MM.1S (cell line): ENCODE results near the gene TMOD1.

Experiments used
- DNase-seq: peaks from one replicate; pipeline ENCODE4 v3.0.0-alpha.2; 2015
- H2AFZ ChIP-seq: fragments of 300-600 bp; sonication (generic); 2 replicates; pipeline ENCODE4 v1.6.0; 2016; ENCODE audit warnings: antibody characterized with exemption, low read length
- H3F3A ChIP-seq: fragments of 300-600 bp; sonication (generic); 2 replicates; pipeline ENCODE4 v1.6.1; 2016; ENCODE audit warnings: mild to moderate bottlenecking, antibody characterized with exemption, low read length, moderate library complexity, mixed read lengths; ENCODE audit not compliant: insufficient read depth
- H3K27ac ChIP-seq: fragments of 300-600 bp; sonication (generic); 2 replicates; pipeline ENCODE4 v1.5.1; 2016; ENCODE audit warnings: mild to moderate bottlenecking, low read length
- H3K27me3 ChIP-seq: fragments of 300-600 bp; sonication (generic); replicated peaks from 2 replicates; pipeline ENCODE4 v1.6.0; 2016; ENCODE audit warnings: low read length; ENCODE audit not compliant: insufficient read depth
- H3K36me3 ChIP-seq: fragments of 300-600 bp; sonication (generic); replicated peaks from 2 replicates; pipeline ENCODE4 v1.6.1; 2016; ENCODE audit warnings: mild to moderate bottlenecking, low read length, mixed read lengths; ENCODE audit not compliant: insufficient read depth
- H3K4me1 ChIP-seq: fragments of 300-600 bp; sonication (generic); 2 replicates; pipeline ENCODE4 v1.6.1; 2016; ENCODE audit warnings: low read length, mixed read lengths
- H3K4me2 ChIP-seq: fragments of 300-600 bp; sonication (generic); 2 replicates; pipeline ENCODE4 v1.6.0; 2016; ENCODE audit warnings: low read depth, low read length
- H3K4me3 ChIP-seq: fragments of 300-600 bp; sonication (generic); 2 replicates; pipeline ENCODE4 v1.5.1; 2016; ENCODE audit warnings: low read length, mixed read lengths
- H3K79me2 ChIP-seq: fragments of 300-600 bp; sonication (generic); 2 replicates; pipeline ENCODE4 v1.6.1; 2016; ENCODE audit warnings: mixed run types, low read length, mixed read lengths
- H3K9ac ChIP-seq: fragments of 300-600 bp; sonication (generic); 2 replicates; pipeline ENCODE4 v1.6.1; 2016; ENCODE audit warnings: low read length, mixed read lengths
- H3K9me2 ChIP-seq: fragments of 300-600 bp; sonication (generic); replicated peaks from 2 replicates; pipeline ENCODE4 v1.6.1; 2016; ENCODE audit warnings: mild to moderate bottlenecking, low read length, mixed read lengths; ENCODE audit not compliant: insufficient read depth
- H3K9me3 ChIP-seq: fragments of 300-600 bp; sonication (generic); replicated peaks from 2 replicates; pipeline ENCODE4 v1.6.1; 2016; ENCODE audit warnings: mild to moderate bottlenecking, low read length, mixed read lengths; ENCODE audit not compliant: insufficient read depth
- H4K20me1 ChIP-seq: fragments of 300-600 bp; sonication (generic); 2 replicates; pipeline ENCODE4 v1.6.1; 2016; ENCODE audit warnings: mild to moderate bottlenecking, low read length, moderate library complexity, mixed read lengths; ENCODE audit not compliant: insufficient read depth
- CTCF ChIP-seq: fragments of 300-600 bp; sonication (generic); IDR thresholded peaks from 2 replicates; pipeline ENCODE4 v1.5.1; 2016; ENCODE audit warnings: antibody characterized with exemption, low read length, mixed read lengths
- EZH2 ChIP-seq: fragments of 300-600 bp; sonication (generic); optimal IDR thresholded peaks from 2 replicates; pipeline ENCODE3; 2017; ENCODE audit warnings: low read depth, mild to moderate bottlenecking, antibody characterized with exemption, low read length, mixed read lengths
- EZH2phosphoT487 ChIP-seq: fragments of 300-600 bp; sonication (generic); IDR thresholded peaks from 2 replicates; pipeline ENCODE4 v1.6.1; 2018; ENCODE audit warnings: antibody characterized with exemption, low read length

Gene TMOD1

GRCh38 chr9:97524424-97524823 lies 23.0 kb downstream of the TMOD1 start:
- no peak for DNase-seq
- 0 out of 2 replicates have a peak, but pooled peaks cover 6% of the 10 kb centered on the region for H3F3A ChIP-seq
- no peaks in the 10 kb centered on the region for H3K27me3 ChIP-seq
- no peak for TF ChIP-seq EZH2phosphoT487
- TF ChIP-seq EZH2, result no peak
- TF ChIP-seq CTCF, result no peak
- no peak overlapping the region for H3K4me3 ChIP-seq
- H3K4me1 ChIP-seq, result peaks cover 24% of the 10 kb centered on the region
- no peaks in the 10 kb centered on the region for H3K36me3 ChIP-seq
- no peaks in the 10 kb centered on the region for H3K9me3 ChIP-seq
- H3K9ac ChIP-seq, result no peak overlapping the region
- H3K79me2 ChIP-seq, result no peaks in the 10 kb centered on the region
- no peak overlapping the region for H3K4me2 ChIP-seq
- no peak overlapping the region for H2AFZ ChIP-seq
- H3K9me2 ChIP-seq, result no peaks in the 10 kb centered on the region
- no peak overlapping the region for H3K27ac ChIP-seq
- H4K20me1 ChIP-seq, result no peaks in the 10 kb centered on the region

- 0 out of 2 replicates have a peak, but pooled peaks cover 6% of the 10 kb centered on the region for H3F3A ChIP-seq
- no peak overlapping the region for H3K9ac ChIP-seq
- no peak overlapping the region for H2AFZ ChIP-seq
- no peaks in the 10 kb centered on the region for H3K9me2 ChIP-seq
- H4K20me1 ChIP-seq, result no peaks in the 10 kb centered on the region
- H3K36me3 ChIP-seq, result no peaks in the 10 kb centered on the region
- TF ChIP-seq EZH2phosphoT487 (no peak), CTCF (no peak), EZH2 (no peak)
- no peak overlapping the region for H3K4me3 ChIP-seq
- no peaks in the 10 kb centered on the region for H3K27me3 ChIP-seq
- H3K9me3 ChIP-seq, result no peaks in the 10 kb centered on the region
- no peak overlapping the region for H3K4me2 ChIP-seq
- peak; percentile 25 for DNase-seq
- no peaks in the 10 kb centered on the region for H3K79me2 ChIP-seq
- H3K27ac ChIP-seq, result peak overlapping the region; percentile 15; the same call in 1 of the 2 replicates
- peaks cover 24% of the 10 kb centered on the region for H3K4me1 ChIP-seq
Measured at GRCh38 chr9:97525451-97525850, 24.0 kb downstream of the TMOD1 start.

GRCh38 chr9:97526895-97527575 lies 25.6 kb downstream of the TMOD1 start:
- DNase-seq, result no peak
- no peak overlapping the region for H2AFZ ChIP-seq
- peaks cover 24% of the 10 kb centered on the region for H3K4me1 ChIP-seq

More at GRCh38 chr9:97526895-97527575, 25.6 kb downstream of the TMOD1 start:
- H3K9me3 ChIP-seq, result no peaks in the 10 kb centered on the region
- H3K9ac ChIP-seq, result no peak overlapping the region
- no peak for TF ChIP-seq CTCF
- TF ChIP-seq EZH2phosphoT487, result no peak
- TF ChIP-seq EZH2, result no peak
- no peak overlapping the region for H3K27ac ChIP-seq
- H3F3A ChIP-seq, result 0 out of 2 replicates have a peak, but pooled peaks cover 6% of the 10 kb centered on the region
- no peaks in the 10 kb centered on the region for H3K36me3 ChIP-seq
- H3K79me2 ChIP-seq, result no peaks in the 10 kb centered on the region
- H3K4me3 ChIP-seq, result no peak overlapping the region
- H3K4me2 ChIP-seq, result no peak overlapping the region
- H3K9me2 ChIP-seq, result no peaks in the 10 kb centered on the region
- H4K20me1 ChIP-seq, result no peaks in the 10 kb centered on the region
- no peaks in the 10 kb centered on the region for H3K27me3 ChIP-seq
